ENCODE data around the gene RAB4B. TPM values are rescaled to one million over a fixed set of nuclear protein-coding genes. Genes with fewer than 3 reads are reported as not detected.

Gene RAB4B
- total and polyA plus RNA-seq, 2 of the 13 experiments (the other 11 are each of a cell fraction or from before 2014, with no cell fraction given): 3.3 to 5.4 TPM

DNA sequence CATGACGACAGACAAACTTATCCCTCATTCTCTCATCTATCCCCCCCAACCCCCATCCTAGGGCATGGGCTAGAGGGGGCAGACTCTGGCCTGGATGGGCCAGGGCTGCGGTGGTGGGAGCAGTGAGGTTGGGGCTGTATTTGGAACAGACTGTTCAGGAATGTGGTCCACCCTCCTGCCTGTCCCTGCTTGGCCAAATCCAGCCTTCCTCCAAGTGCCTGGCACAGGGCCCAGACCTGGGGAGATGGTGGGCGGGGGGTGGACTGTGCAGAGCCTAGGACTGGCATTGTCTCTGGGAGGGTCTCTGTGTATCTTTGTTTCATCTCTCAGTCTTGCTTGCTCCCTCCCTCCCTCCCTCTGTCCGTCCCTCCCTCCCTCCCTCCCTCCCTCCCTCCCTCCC, 35.1 kb downstream of the RAB4B start:
- intact Hi-C loops (cut with micrococcal nuclease; ENCODE audit: unreplicated experiment) (no loop called here), in situ Hi-C loops (cut with HindIII; ENCODE audit: extremely low pct_ligation_motif_present, low pct_unique_long_range_greater_than_20kb) (loop anchor here (10.0 kb wide), 1 partner anchor 322 kb away; no protein-coding TSS in a partner anchor)
- POLR2A ChIA-PET: no interaction called here
- H2AFZ ChIP-seq (ENCODE audit: low read length): no peak overlapping the region
- no peaks in the 10 kb centered on the region for H3K27me3 ChIP-seq (ENCODE audit: control insufficient read depth in 1 of 2, insufficient read depth in 2 of 2, low read length in 2 of 2)
- H3K36me3 ChIP-seq (replicated peaks in 1 of 2; ENCODE audit: control insufficient read depth in 1 of 2, insufficient read depth in 2 of 2, low read length in 2 of 2): peaks cover 7 to 10% of the 10 kb centered on the region in 2 experiments; a peak in 2 of 5 replicates
- H3K4me1 ChIP-seq (ENCODE audit: insufficient read depth, low read length): no peaks in the 10 kb centered on the region; the same call in 1 of the 2 replicates
- no peak for TF ChIP-seq ZNF24 (IDR thresholded peaks at IDR 0.05)
- H3K4me2 ChIP-seq (ENCODE audit: low read depth, low read length): no peak overlapping the region
- no TSS peak for BruUV-seq (replicated peaks)
- H3K79me2 ChIP-seq (ENCODE audit: insufficient read depth, low read length): no peaks in the 10 kb centered on the region
- H3K9ac ChIP-seq (ENCODE audit: insufficient read depth, low read depth, low read length): no peak overlapping the region
- FAIRE-seq (no peak), ATAC-seq (no peak), DNase-seq (ENCODE audit: low spot score) (no peak)
- no peaks in the 10 kb centered on the region for H3K9me3 ChIP-seq (ENCODE audit: low read length)
- no peak overlapping the region for H3K27ac ChIP-seq (ENCODE audit: extremely low read length, insufficient read depth, low read length)
- H4K20me1 ChIP-seq (ENCODE audit: insufficient read depth, low read length): no peaks in the 10 kb centered on the region
- H3K4me3 ChIP-seq (replicated peaks in 1 of 3; ENCODE audit: insufficient read depth in 1 of 3, low read depth in 2 of 3, low read length in 3 of 3): no peak overlapping the region
- 81% methylated on average over 3 of the region's 4 CpGs for WGBS (ENCODE audit: low lambda C conversion rate)
- CTCF ChIA-PET (ENCODE audit: low intra/inter-chr PET ratio, low total read pairs): no interaction called here

DNA sequence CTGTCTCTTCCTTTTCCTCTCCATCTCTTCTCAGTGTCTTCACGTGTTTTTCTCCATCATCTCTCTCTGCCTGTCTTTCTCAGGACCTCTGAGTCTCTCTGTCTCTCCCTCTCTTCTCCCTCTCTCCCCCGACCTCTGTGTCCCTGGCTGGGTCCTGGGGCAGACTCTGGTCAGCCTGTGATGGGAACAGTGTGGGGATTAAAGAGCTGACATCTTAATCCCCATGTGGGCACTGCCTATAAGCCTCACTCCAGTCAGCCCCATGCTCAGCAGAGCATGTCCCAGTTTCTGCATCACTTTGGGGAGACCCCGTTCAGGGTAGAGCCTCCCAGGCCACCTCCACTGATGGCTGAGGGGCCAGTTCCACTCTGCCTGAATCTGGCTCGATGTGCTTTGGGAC, 37.2 kb downstream of the RAB4B start:
- no TSS peak for BruUV-seq (replicated peaks)
- H3K9ac ChIP-seq (ENCODE audit: insufficient read depth, low read depth, low read length): no peak overlapping the region
- no peaks in the 10 kb centered on the region for H3K79me2 ChIP-seq (ENCODE audit: insufficient read depth, low read length)
- no peak for ATAC-seq
- POLR2A ChIA-PET: no interaction called here
- no peaks in the 10 kb centered on the region for H3K9me3 ChIP-seq (ENCODE audit: low read length)
- no peak overlapping the region for H3K4me3 ChIP-seq (replicated peaks in 1 of 3; ENCODE audit: insufficient read depth in 1 of 3, low read depth in 2 of 3, low read length in 3 of 3)
- no peak overlapping the region for H2AFZ ChIP-seq (ENCODE audit: low read length)
- intact Hi-C loops (cut with micrococcal nuclease; ENCODE audit: unreplicated experiment): no loop called here
- CTCF ChIA-PET (ENCODE audit: low intra/inter-chr PET ratio, low total read pairs): no interaction called here
- H3K27ac ChIP-seq (ENCODE audit: extremely low read length, insufficient read depth, low read length): no peak overlapping the region
- no peak for DNase-seq (ENCODE audit: low spot score)
- no peak overlapping the region for H3K4me2 ChIP-seq (ENCODE audit: low read depth, low read length)
- H3K36me3 ChIP-seq (replicated peaks in 1 of 2; ENCODE audit: control insufficient read depth in 1 of 2, insufficient read depth in 2 of 2, low read length in 2 of 2): no peaks in the 10 kb centered on the region
- 46% methylated on average over 4 of the region's 4 CpGs for WGBS (ENCODE audit: low lambda C conversion rate)
- in situ Hi-C loops (cut with HindIII; ENCODE audit: extremely low pct_ligation_motif_present, low pct_unique_long_range_greater_than_20kb): loop anchor here (10.0 kb wide), 1 partner anchor 320 kb away; no protein-coding TSS in a partner anchor
- H4K20me1 ChIP-seq (ENCODE audit: insufficient read depth, low read length): no peaks in the 10 kb centered on the region
- H3K27me3 ChIP-seq (ENCODE audit: control insufficient read depth in 1 of 2, insufficient read depth in 2 of 2, low read length in 2 of 2): no peaks in the 10 kb centered on the region
- no peaks in the 10 kb centered on the region; the same call in none of the 2 replicates for H3K4me1 ChIP-seq (ENCODE audit: insufficient read depth, low read length)
- no peak for FAIRE-seq
- TF ChIP-seq YY1 (IDR thresholded peaks at IDR 0.05; ENCODE audit: insufficient read depth, insufficient replicate concordance, low read depth, low read length): no peak
- TF ChIP-seq, protein P1, sequence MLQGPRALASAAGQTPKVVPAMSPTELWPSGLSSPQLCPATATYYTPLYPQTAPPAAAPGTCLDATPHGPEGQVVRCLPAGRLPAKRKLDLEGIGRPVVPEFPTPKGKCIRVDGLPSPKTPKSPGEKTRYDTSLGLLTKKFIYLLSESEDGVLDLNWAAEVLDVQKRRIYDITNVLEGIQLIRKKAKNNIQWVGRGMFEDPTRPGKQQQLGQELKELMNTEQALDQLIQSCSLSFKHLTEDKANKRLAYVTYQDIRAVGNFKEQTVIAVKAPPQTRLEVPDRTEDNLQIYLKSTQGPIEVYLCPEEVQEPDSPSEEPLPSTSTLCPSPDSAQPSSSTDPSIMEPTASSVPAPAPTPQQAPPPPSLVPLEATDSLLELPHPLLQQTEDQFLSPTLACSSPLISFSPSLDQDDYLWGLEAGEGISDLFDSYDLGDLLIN (CRISPR knock-in tag; IDR thresholded peaks at IDR 0.05; ENCODE audit: borderline replicate concordance): no peak
- TF ChIP-seq, protein P2, sequence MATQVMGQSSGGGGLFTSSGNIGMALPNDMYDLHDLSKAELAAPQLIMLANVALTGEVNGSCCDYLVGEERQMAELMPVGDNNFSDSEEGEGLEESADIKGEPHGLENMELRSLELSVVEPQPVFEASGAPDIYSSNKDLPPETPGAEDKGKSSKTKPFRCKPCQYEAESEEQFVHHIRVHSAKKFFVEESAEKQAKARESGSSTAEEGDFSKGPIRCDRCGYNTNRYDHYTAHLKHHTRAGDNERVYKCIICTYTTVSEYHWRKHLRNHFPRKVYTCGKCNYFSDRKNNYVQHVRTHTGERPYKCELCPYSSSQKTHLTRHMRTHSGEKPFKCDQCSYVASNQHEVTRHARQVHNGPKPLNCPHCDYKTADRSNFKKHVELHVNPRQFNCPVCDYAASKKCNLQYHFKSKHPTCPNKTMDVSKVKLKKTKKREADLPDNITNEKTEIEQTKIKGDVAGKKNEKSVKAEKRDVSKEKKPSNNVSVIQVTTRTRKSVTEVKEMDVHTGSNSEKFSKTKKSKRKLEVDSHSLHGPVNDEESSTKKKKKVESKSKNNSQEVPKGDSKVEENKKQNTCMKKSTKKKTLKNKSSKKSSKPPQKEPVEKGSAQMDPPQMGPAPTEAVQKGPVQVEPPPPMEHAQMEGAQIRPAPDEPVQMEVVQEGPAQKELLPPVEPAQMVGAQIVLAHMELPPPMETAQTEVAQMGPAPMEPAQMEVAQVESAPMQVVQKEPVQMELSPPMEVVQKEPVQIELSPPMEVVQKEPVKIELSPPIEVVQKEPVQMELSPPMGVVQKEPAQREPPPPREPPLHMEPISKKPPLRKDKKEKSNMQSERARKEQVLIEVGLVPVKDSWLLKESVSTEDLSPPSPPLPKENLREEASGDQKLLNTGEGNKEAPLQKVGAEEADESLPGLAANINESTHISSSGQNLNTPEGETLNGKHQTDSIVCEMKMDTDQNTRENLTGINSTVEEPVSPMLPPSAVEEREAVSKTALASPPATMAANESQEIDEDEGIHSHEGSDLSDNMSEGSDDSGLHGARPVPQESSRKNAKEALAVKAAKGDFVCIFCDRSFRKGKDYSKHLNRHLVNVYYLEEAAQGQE (IDR thresholded peaks at IDR 0.05; ENCODE audit: borderline replicate concordance in 1 of 2, low read depth in 1 of 2, low read length in 2 of 2): no peak
- TF ChIP-seq HDAC6 (IDR thresholded peaks at IDR 0.05; ENCODE audit: low read depth, low read length): no peak
- TF ChIP-seq, protein P3, sequence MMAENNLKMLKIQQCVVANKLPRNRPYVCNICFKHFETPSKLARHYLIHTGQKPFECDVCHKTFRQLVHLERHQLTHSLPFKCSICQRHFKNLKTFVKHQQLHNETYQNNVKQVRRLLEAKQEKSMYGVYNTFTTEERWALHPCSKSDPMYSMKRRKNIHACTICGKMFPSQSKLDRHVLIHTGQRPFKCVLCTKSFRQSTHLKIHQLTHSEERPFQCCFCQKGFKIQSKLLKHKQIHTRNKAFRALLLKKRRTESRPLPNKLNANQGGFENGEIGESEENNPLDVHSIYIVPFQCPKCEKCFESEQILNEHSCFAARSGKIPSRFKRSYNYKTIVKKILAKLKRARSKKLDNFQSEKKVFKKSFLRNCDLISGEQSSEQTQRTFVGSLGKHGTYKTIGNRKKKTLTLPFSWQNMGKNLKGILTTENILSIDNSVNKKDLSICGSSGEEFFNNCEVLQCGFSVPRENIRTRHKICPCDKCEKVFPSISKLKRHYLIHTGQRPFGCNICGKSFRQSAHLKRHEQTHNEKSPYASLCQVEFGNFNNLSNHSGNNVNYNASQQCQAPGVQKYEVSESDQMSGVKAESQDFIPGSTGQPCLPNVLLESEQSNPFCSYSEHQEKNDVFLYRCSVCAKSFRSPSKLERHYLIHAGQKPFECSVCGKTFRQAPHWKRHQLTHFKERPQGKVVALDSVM (CRISPR knock-in tag; IDR thresholded peaks at IDR 0.05): no peak
- TF ChIP-seq ZNF333 (CRISPR knock-in tag; IDR thresholded peaks at IDR 0.05; ENCODE audit: borderline replicate concordance): no peak
- TF ChIP-seq SRSF1 (optimal IDR thresholded peaks at IDR 0.05; ENCODE audit: low read depth, low read length): no peak
- TF ChIP-seq SPEN (CRISPR knock-in tag; IDR thresholded peaks at IDR 0.05; ENCODE audit: low read depth): no peak
